Lower leg skin (tissue), 3 donors: ENCODE results near the gene EIF4EBP2.

Experiments used
- CTCF ChIP-seq, 3 donors: fragments of 450-650 bp; IDR thresholded peaks; one replicate each; pipeline ENCODE4 v1.5.1; 2016; ENCODE audit warnings: antibody characterized with exemption in 3 of 3, mild to moderate bottlenecking in 3 of 3, moderate library complexity in 2 of 3
- POLR2A ChIP-seq, 2 donors: fragments of 450-650 bp; IDR thresholded peaks; one replicate each; pipeline ENCODE4 v1.6.1; 2016 to 2017; ENCODE audit warnings: antibody characterized with exemption in 2 of 2, mild to moderate bottlenecking in 1 of 2, moderate library complexity in 1 of 2

GRCh38 chr10:70466951-70467350 lies 63.0 kb downstream of the EIF4EBP2 start:
- TF ChIP-seq CTCF (IDR thresholded peaks at IDR 0.05) (no peak), POLR2A (IDR thresholded peaks at IDR 0.05) (no peak)
